OCI-LY1 (cell line): ENCODE data around the gene TKTL1.
A peak's percentile ranks its signal among the peaks of the same experiment; 100 is the strongest.
"Not testable (repeated sequence)": the region's sequence is repeated elsewhere in the genome, so short reads cannot be mapped to it uniquely, and the experiment has no call there.

ENCODE experiments used
- H2AFZ ChIP-seq: fragments of 200-600 bp; sonication (generic), shearing (Covaris generic); 2 replicates; pipeline ENCODE4 v1.6.0; 2014; ENCODE audit warnings: antibody characterized with exemption, mild to moderate bottlenecking, low read length
- H3F3A ChIP-seq: fragments of 200-600 bp; sonication (generic), shearing (Covaris generic); 2 replicates; pipeline ENCODE4 v1.6.0; 2014; ENCODE audit warnings: mild to moderate bottlenecking, antibody characterized with exemption, low read length, moderate library complexity; ENCODE audit not compliant: insufficient read depth
- H3K27ac ChIP-seq: fragments of 200-600 bp; sonication (generic); 2 replicates; pipeline ENCODE4 v1.5.1; 2014; ENCODE audit warnings: low read length, mixed run types, mild to moderate bottlenecking, low read depth; ENCODE audit not compliant: poor library complexity, severe bottlenecking
- H3K27me3 ChIP-seq: fragments of 200-600 bp; sonication (generic); 2 replicates; pipeline ENCODE4 v1.6.0; 2014; ENCODE audit warnings: antibody characterized with exemption, mild to moderate bottlenecking, low read length, moderate library complexity; ENCODE audit not compliant: insufficient read depth
- H3K36me3 ChIP-seq: fragments of 200-600 bp; sonication (generic); 2 replicates; pipeline ENCODE4 v1.6.1; 2014; ENCODE audit warnings: mild to moderate bottlenecking, antibody characterized with exemption, low read length, moderate library complexity, mixed read lengths; ENCODE audit not compliant: insufficient read depth
- H3K4me1 ChIP-seq: fragments of 200-600 bp; sonication (generic); 2 replicates; pipeline ENCODE4 v1.5.1; 2014; ENCODE audit warnings: mild to moderate bottlenecking, low read length, moderate library complexity; ENCODE audit not compliant: insufficient read depth, severe bottlenecking
- H3K4me2 ChIP-seq: fragments of 200-600 bp; sonication (generic), shearing (Covaris generic); 2 replicates; pipeline ENCODE4 v1.6.1; 2014; ENCODE audit warnings: low read length
- H3K4me3 ChIP-seq: fragments of 200-600 bp; sonication (generic); 2 replicates; pipeline ENCODE4 v1.5.1; 2014; ENCODE audit warnings: low read length, low read depth, mild to moderate bottlenecking, mixed read lengths; ENCODE audit not compliant: poor library complexity, severe bottlenecking
- H3K79me2 ChIP-seq: fragments of 200-600 bp; shearing (Covaris generic); 2 replicates; pipeline ENCODE4 v1.6.1; 2016; ENCODE audit warnings: mixed run types, low read length, mixed read lengths; ENCODE audit not compliant: insufficient read depth
- H3K9ac ChIP-seq: fragments of 200-600 bp; sonication (generic), shearing (Covaris generic); 2 replicates; pipeline ENCODE4 v1.6.1; 2014; ENCODE audit warnings: mild to moderate bottlenecking, low read length, mixed read lengths
- H3K9me2 ChIP-seq: fragments of 200-600 bp; sonication (generic), shearing (Covaris generic); 2 replicates; pipeline ENCODE4 v1.6.1; 2014; ENCODE audit warnings: low read depth, mild to moderate bottlenecking, low read length, mixed read lengths
- H3K9me3 ChIP-seq: fragments of 200-600 bp; shearing (Covaris generic); 2 replicates; pipeline ENCODE4 v1.6.1; 2014; ENCODE audit warnings: low read length, mixed read lengths
- H4K20me1 ChIP-seq: fragments of 200-600 bp; sonication (generic), shearing (Covaris generic); 2 replicates; pipeline ENCODE4 v1.6.0; 2016; ENCODE audit warnings: mild to moderate bottlenecking, low read length; ENCODE audit not compliant: insufficient read depth
- EZH2 ChIP-seq: fragments of 200-600 bp; sonication (generic), shearing (Covaris generic); IDR thresholded peaks from 2 replicates; pipeline ENCODE4 v1.8.0; 2017; ENCODE audit warnings: borderline replicate concordance, mixed run types, mild to moderate bottlenecking, antibody characterized with exemption, low read length, moderate library complexity, mixed read lengths
- TF ChIP-seq, protein P1 (sequence below): fragments of 200-600 bp; sonication (generic), shearing (Covaris generic); IDR thresholded peaks from 2 replicates; pipeline ENCODE4 v1.5.1; 2017; ENCODE audit warnings: mild to moderate bottlenecking, antibody characterized with exemption, low read length, moderate library complexity, mixed read lengths

TKTL1 gene

DNA sequence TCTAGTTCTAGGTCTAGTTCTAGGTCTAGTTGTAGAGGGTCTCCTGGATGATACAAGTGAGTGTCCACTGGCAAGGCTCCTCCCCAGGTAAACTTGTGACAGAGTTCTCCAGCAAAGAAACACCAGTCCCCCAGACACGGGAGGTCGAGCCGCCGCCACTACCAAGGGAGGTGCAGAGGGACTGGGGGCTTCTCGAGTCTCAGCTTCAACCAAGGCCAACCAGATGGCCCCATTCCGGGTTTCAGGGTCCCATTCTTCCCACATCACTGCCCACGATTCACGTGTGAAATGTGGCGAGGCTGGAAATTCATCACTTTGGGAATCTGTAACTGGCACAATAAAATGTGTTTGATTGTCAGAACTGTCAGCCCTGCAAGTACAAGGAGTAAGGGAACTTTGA, 37.5 kb downstream of the TKTL1 start:
- H2AFZ ChIP-seq, result no peak overlapping the region
- H3K4me2 ChIP-seq, result no peak overlapping the region
- no peaks in the 10 kb centered on the region for H3K79me2 ChIP-seq
- no peaks in the 10 kb centered on the region for H3K9me2 ChIP-seq
- no peak overlapping the region for H3K9ac ChIP-seq
- H3K4me1 ChIP-seq, result peaks cover 14% of the 10 kb centered on the region
- no peak overlapping the region for H3K27ac ChIP-seq
- no peak overlapping the region for H3K4me3 ChIP-seq
- no peaks in the 10 kb centered on the region for H3K9me3 ChIP-seq
- no peaks in the 10 kb centered on the region for H3K36me3 ChIP-seq
- H3K27me3 ChIP-seq, result no peaks in the 10 kb centered on the region
- H3F3A ChIP-seq, result no peaks in the 10 kb centered on the region
- no peaks in the 10 kb centered on the region for H4K20me1 ChIP-seq
- no peak for TF ChIP-seq EZH2
- TF ChIP-seq, protein P1, sequence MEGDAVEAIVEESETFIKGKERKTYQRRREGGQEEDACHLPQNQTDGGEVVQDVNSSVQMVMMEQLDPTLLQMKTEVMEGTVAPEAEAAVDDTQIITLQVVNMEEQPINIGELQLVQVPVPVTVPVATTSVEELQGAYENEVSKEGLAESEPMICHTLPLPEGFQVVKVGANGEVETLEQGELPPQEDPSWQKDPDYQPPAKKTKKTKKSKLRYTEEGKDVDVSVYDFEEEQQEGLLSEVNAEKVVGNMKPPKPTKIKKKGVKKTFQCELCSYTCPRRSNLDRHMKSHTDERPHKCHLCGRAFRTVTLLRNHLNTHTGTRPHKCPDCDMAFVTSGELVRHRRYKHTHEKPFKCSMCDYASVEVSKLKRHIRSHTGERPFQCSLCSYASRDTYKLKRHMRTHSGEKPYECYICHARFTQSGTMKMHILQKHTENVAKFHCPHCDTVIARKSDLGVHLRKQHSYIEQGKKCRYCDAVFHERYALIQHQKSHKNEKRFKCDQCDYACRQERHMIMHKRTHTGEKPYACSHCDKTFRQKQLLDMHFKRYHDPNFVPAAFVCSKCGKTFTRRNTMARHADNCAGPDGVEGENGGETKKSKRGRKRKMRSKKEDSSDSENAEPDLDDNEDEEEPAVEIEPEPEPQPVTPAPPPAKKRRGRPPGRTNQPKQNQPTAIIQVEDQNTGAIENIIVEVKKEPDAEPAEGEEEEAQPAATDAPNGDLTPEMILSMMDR, result no peak

DNA sequence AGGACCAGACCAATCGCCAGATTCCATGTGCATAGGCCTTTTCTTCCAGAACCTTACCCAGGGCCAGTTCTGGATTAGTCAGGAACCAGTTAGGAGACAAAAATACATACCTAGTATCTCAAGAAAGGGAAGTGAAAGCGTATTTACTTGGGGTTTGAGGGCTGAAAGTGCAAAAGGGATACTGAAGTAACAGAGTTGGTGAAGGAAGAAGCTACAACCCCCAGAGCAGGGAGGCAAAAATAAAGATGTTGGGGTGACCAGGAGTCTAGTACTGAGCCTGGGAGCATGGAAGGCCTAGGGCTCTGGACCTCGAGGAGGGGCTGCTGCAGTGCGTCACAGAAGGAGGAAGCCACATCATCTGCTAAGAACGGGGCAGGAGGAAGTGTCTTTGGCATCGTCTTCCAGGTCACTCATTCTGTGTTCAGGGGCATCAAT, 38.3 kb downstream of the TKTL1 start:
- Histone ChIP-seq H3K9ac (no peak overlapping the region; the same call in 1 of the 2 replicates), H3K27ac (peak overlapping the region; percentile 57), H4K20me1 (no peaks in the 10 kb centered on the region), H3F3A (no peaks in the 10 kb centered on the region), H3K79me2 (no peaks in the 10 kb centered on the region), H3K4me2 (peak overlapping the region; percentile 36), H3K9me2 (no peaks in the 10 kb centered on the region), H3K36me3 (no peaks in the 10 kb centered on the region), H3K4me1 (peaks cover 14% of the 10 kb centered on the region), H2AFZ (no peak overlapping the region), H3K27me3 (no peaks in the 10 kb centered on the region), H3K9me3 (no peaks in the 10 kb centered on the region), H3K4me3 (no peak overlapping the region)
- TF ChIP-seq, protein P1, result no peak

DNA sequence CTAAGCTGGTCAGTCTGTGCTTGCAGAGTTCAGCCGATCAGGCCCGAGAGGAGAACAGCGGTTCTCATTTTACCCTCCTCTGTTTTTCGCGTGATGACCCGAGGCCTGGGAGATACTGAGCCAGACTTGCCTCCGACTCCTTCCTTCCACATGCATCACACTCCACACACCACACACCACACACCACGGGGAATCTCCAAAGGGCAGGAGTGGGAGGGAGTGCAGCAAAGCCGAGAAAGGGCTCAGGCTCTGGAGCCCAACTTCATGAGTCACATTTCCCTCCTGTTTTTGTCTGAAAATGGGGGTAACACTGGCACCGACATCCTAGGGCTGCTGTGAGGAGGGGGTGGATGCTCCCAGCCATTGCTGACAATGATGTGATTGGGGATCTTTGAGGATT, 38.9 kb downstream of the TKTL1 start:
- H3F3A ChIP-seq, result no peaks in the 10 kb centered on the region
- no peaks in the 10 kb centered on the region for H3K9me3 ChIP-seq
- H3K4me1 ChIP-seq, result peaks cover 14% of the 10 kb centered on the region
- H2AFZ ChIP-seq, result no peak overlapping the region
- H3K27me3 ChIP-seq, result no peaks in the 10 kb centered on the region
- H3K36me3 ChIP-seq, result no peaks in the 10 kb centered on the region
- H3K4me2 ChIP-seq, result no peak overlapping the region
- H3K4me3 ChIP-seq, result no peak overlapping the region
- no peaks in the 10 kb centered on the region for H3K79me2 ChIP-seq
- no peaks in the 10 kb centered on the region for H4K20me1 ChIP-seq
- H3K9ac ChIP-seq, result no peak overlapping the region; the same call in 1 of the 2 replicates
- TF ChIP-seq, protein P1, result no peak
- TF ChIP-seq EZH2, result no peak
- no peak overlapping the region for H3K27ac ChIP-seq
- no peaks in the 10 kb centered on the region for H3K9me2 ChIP-seq

DNA sequence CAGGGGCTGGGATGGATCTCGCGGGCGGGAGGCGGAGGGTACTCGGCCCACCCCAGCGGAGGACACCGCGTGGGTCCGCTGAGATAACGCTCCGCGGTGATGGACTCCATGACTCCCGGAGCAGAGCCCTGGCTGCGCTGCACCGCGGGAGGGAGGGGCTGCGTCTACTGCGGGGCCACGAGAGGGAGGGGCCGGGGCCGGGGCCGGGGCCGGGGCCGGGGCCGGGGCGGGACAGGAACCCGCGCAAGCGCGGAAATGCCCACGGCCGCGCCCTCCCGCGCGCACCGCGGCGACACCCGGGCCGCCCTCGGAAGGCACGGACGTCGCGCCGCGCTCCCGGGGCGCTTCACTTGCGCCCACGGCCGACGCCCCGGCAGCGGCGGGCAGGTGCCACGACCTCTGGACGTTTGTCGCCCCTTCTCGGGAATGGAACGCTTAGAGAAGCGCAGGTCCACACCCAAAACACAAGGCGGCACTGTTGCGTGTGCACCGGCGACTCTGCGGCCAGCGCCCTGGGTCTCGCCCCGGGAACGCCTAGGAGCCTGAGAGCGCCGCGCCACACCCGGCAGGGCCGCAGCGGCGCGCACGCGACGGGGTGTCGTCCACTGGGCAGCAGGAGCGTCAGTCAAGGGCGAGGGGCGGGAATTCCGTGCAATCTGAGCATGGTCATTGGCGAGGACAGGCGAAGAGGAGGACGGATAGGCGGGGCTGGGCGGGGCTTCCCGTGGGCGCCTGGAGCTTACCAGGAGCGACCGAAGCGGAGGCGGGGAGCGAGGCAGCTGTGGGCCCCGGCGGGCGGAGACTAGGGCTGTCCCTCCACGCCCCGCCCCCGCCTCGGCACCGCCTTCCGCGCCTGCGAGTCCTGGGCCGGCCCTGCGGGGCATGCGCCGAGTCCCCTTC, 46.1 kb downstream of the TKTL1 start:
- H4K20me1 ChIP-seq, H3K79me2 ChIP-seq, H3K27ac ChIP-seq, H3K9me2 ChIP-seq, H3K4me1 ChIP-seq, H3K36me3 ChIP-seq, H2AFZ ChIP-seq, H3K9me3 ChIP-seq, H3K4me3 ChIP-seq, H3K9ac ChIP-seq, H3F3A ChIP-seq, H3K27me3 ChIP-seq, H3K4me2 ChIP-seq: not testable (repeated sequence)

DNA sequence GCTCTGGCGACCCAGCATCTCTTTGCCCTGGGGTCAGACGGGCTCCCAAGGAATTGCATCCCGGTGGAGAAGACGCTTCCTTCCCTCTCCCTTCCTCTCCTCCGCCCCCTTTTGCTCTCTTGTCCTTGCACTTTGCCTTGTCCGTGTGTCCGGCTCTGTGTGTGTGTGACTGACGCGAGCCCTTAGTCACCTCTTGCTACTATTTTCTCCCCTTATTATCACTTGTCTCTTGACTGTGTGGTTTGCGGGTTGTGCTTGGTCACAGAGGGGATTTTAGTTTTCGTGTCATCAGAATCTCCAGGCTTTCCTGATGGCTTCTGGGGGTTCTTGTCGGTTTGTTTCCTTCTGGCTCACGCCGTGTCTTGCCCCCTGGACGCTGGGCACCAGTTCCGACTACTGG, 47.5 kb downstream of the TKTL1 start:
- not testable (repeated sequence) for H2AFZ ChIP-seq, H3K9ac ChIP-seq, H3K9me2 ChIP-seq, H3K27me3 ChIP-seq, H3K4me2 ChIP-seq, H3F3A ChIP-seq, H3K27ac ChIP-seq, H3K4me3 ChIP-seq, H3K79me2 ChIP-seq, H3K36me3 ChIP-seq, H3K4me1 ChIP-seq, H3K9me3 ChIP-seq, H4K20me1 ChIP-seq
